CD14-positive monocyte (primary cell): ENCODE data around the gene STX18. TPM values are rescaled to one million over a fixed set of nuclear protein-coding genes. Genes with fewer than 3 reads are reported as not detected.

Experiments
- DNase-seq, 3 donors: peaks; one replicate each; pipeline ENCODE4 v3.0.0-alpha.2; 2011 to 2022
- H2AFZ ChIP-seq: 2 replicates; pipeline ENCODE4 v1.6.0; 2012; ENCODE audit warnings: mild to moderate bottlenecking, low read depth, low read length, inconsistent platforms; ENCODE audit not compliant: insufficient read depth, poor library complexity, severe bottlenecking
- H3K27ac ChIP-seq, 2 donors: 1 replicate in 1 of 2; 2 replicates in 1 of 2; pipeline ENCODE4 v1.5.1; 2012 to 2013; ENCODE audit warnings: low read length in 2 of 2, control low read depth in 1 of 2, inconsistent platforms in 1 of 2, low read depth in 1 of 2, mild to moderate bottlenecking in 1 of 2
- H3K27me3 ChIP-seq, 2 donors: one replicate each; pipeline versions ENCODE4 v1.6.0 to v1.6.1; 2011 to 2013; ENCODE audit warnings: low read length in 2 of 2; ENCODE audit not compliant: control insufficient read depth in 2 of 2, insufficient read depth in 2 of 2
- H3K36me3 ChIP-seq, 2 donors: replicated peaks in 1 of 2; 1 replicate in 1 of 2; 2 replicates in 1 of 2; pipeline versions ENCODE4 v1.5.1 to v1.6.1; 2012 to 2013; ENCODE audit warnings: low read length in 2 of 2, control low read depth in 1 of 2, inconsistent platforms in 1 of 2, mild to moderate bottlenecking in 1 of 2; ENCODE audit not compliant: insufficient read depth in 2 of 2, control insufficient read depth in 1 of 2
- H3K4me1 ChIP-seq, 2 donors: 1 replicate in 1 of 2; 2 replicates in 1 of 2; pipeline versions ENCODE4 v1.5.1 to v1.6.1; 2012 to 2013; ENCODE audit warnings: low read length in 2 of 2, control low read depth in 1 of 2, inconsistent platforms in 1 of 2, mild to moderate bottlenecking in 1 of 2, moderate library complexity in 1 of 2; ENCODE audit not compliant: insufficient read depth in 2 of 2, control insufficient read depth in 1 of 2
- H3K4me2 ChIP-seq: replicated peaks from 2 replicates; pipeline ENCODE3; 2012; ENCODE audit warnings: low read length, moderate library complexity, mild to moderate bottlenecking; ENCODE audit not compliant: poor library complexity, severe bottlenecking; ENCODE audit errors: extremely low read depth
- H3K4me3 ChIP-seq, 3 experiments: fragments of 200-600 bp in 1 of 3; sonication (generic) in 1 of 3; replicated peaks in 1 of 3; 1 replicate in 2 of 3; 2 replicates in 1 of 3; pipeline ENCODE4 v1.5.1; 2011 to 2013; ENCODE audit warnings: low read length in 3 of 3, mild to moderate bottlenecking in 3 of 3, control low read depth in 2 of 3, low read depth in 2 of 3, inconsistent platforms in 1 of 3, moderate library complexity in 1 of 3
- H3K79me2 ChIP-seq: 2 replicates; pipeline ENCODE4 v1.6.0; 2012; ENCODE audit warnings: mild to moderate bottlenecking, control low read depth, inconsistent platforms, low read length, moderate library complexity; ENCODE audit not compliant: insufficient read depth
- H3K9ac ChIP-seq: 2 replicates; pipeline ENCODE4 v1.6.0; 2017; ENCODE audit warnings: low read length, mild to moderate bottlenecking; ENCODE audit not compliant: insufficient read depth, poor library complexity, severe bottlenecking
- H3K9me3 ChIP-seq, 2 donors: replicated peaks in 1 of 2; 1 replicate in 1 of 2; 2 replicates in 1 of 2; pipeline versions ENCODE4 v1.5.1 to v1.6.1; 2012 to 2013; ENCODE audit warnings: low read length in 2 of 2, control low read depth in 1 of 2; ENCODE audit not compliant: control insufficient read depth in 1 of 2, insufficient read depth in 1 of 2
- H4K20me1 ChIP-seq: 2 replicates; pipeline ENCODE4 v1.6.0; 2012; ENCODE audit warnings: mild to moderate bottlenecking, low read length, control low read depth, moderate library complexity; ENCODE audit not compliant: insufficient read depth
- H3K27ac Mint-ChIP-seq, 7 donors: one replicate each; pipeline ENCODE4 v1.8.0; 2020; ENCODE audit warnings: mild to moderate bottlenecking in 7 of 7, mixed read lengths in 7 of 7, moderate library complexity in 6 of 7, inconsistent platforms in 2 of 7
- H3K27me3 Mint-ChIP-seq, 3 donors: one replicate each; pipeline ENCODE4 v1.8.0; 2021 to 2022; ENCODE audit warnings: low read depth in 3 of 3, mild to moderate bottlenecking in 3 of 3, mixed read lengths in 3 of 3, moderate library complexity in 3 of 3, inconsistent platforms in 1 of 3
- H3K36me3 Mint-ChIP-seq, 2 donors: one replicate each; pipeline ENCODE4 v1.8.0; 2020; ENCODE audit warnings: mixed read lengths in 2 of 2, inconsistent platforms in 1 of 2, mild to moderate bottlenecking in 1 of 2
- H3K4me1 Mint-ChIP-seq: one replicate; pipeline ENCODE4 v1.8.0; 2020; ENCODE audit warnings: mild to moderate bottlenecking, mixed read lengths
- H3K4me3 Mint-ChIP-seq, 2 donors: one replicate each; pipeline ENCODE4 v1.8.0; 2020; ENCODE audit warnings: mild to moderate bottlenecking in 2 of 2, mixed read lengths in 2 of 2, moderate library complexity in 1 of 2
- H3K9me3 Mint-ChIP-seq, 7 donors: one replicate each; pipeline ENCODE4 v1.8.0; 2020 to 2022; ENCODE audit warnings: mixed read lengths in 7 of 7, mild to moderate bottlenecking in 6 of 7, moderate library complexity in 6 of 7, inconsistent platforms in 2 of 7
- WGBS: methylation state at CpG from one replicate; pipeline ENCODE4 v1.1.5; 2013; ENCODE audit warnings: missing lambda C conversion rate; ENCODE audit not compliant: insufficient coverage; 5-methylcytosine and 5-hydroxymethylcytosine counted together
- intact Hi-C, 2 donors: fragments of 100-400 bp; cut with micrococcal nuclease; formaldehyde crosslinking; loops; one replicate each; pipeline versions ENCODE4 v1.15.0 to v1.15.1; 2023
- polyA plus RNA-seq, 3 donors: library from polyadenylated mRNA; depleted of rRNA in 1 of 3; unstranded in 2 of 3; stranded (reverse) in 1 of 3; fragments of 300-500 nt in 2 of 3; fragments of >200 nt in 1 of 3; fragmentation: Illumina TruSeq in 2 of 3; gene quantifications; 1 replicate in 2 of 3; 2 replicates in 1 of 3; pipeline ENCODE4 v1.2.3, GENCODE V29; 2012 to 2021
- TF ChIP-seq, protein P1 (sequence below): fragments of 200-600 bp; IDR thresholded peaks from one replicate; pipeline ENCODE4 v1.8.0; 2022; ENCODE audit warnings: antibody characterized with exemption, mild to moderate bottlenecking

STX18 gene
- polyA plus RNA-seq, 3 donors = 19.0 to 24.1 (median 19.6) TPM

DNA sequence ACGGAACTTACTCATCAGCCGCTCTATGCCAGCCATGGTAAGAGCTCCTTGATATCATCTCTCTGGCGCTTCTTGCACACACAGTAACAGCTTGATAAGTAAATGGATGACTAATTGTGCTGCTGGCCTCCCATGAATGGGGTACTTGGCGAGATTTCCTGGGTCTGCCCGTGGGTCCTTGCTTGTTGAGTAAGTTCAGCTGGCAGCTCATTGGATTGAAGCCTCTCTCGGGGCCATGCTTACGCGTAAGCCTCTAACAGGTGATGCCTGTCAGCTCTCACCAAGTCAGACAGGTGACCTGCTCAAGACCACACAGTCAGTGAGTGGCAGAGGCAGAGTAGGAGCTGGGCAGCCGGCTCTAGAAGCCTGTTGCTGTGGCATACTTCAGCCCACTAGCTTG, 147.2 kb downstream of the STX18 start:
- 80% methylated on average over 8 of the region's 9 CpGs for WGBS
- H3K9me3 ChIP-seq = no peaks in the 10 kb centered on the region
- peaks cover 0 to 15% of the 10 kb centered on the region in 2 donors for H3K27me3 ChIP-seq
- no peaks in the 10 kb centered on the region for H3K4me1 ChIP-seq
- H3K79me2 ChIP-seq = no peaks in the 10 kb centered on the region
- Mint-ChIP-seq H3K27me3 (peaks cover 29 to 54% (median 36%) of the 10 kb centered on the region in 3 donors), H3K9me3 (peaks cover 0 to 8% (median 0%) of the 10 kb centered on the region in 7 donors), H3K4me3 (no peak overlapping the region), H3K27ac (peak overlapping the region in 1 of 7 donors; percentile 3), H3K36me3 (no peaks in the 10 kb centered on the region), H3K4me1 (no peaks in the 10 kb centered on the region)
- no peak overlapping the region for H2AFZ ChIP-seq
- intact Hi-C loops = no loop called here
- H3K4me2 ChIP-seq = no peak overlapping the region
- H3K9ac ChIP-seq = no peak overlapping the region
- no peak overlapping the region for H3K27ac ChIP-seq
- H3K36me3 ChIP-seq = no peaks in the 10 kb centered on the region
- no peak overlapping the region for H3K4me3 ChIP-seq
- no peaks in the 10 kb centered on the region for H4K20me1 ChIP-seq
- DNase-seq = no peak
- TF ChIP-seq, protein P1, sequence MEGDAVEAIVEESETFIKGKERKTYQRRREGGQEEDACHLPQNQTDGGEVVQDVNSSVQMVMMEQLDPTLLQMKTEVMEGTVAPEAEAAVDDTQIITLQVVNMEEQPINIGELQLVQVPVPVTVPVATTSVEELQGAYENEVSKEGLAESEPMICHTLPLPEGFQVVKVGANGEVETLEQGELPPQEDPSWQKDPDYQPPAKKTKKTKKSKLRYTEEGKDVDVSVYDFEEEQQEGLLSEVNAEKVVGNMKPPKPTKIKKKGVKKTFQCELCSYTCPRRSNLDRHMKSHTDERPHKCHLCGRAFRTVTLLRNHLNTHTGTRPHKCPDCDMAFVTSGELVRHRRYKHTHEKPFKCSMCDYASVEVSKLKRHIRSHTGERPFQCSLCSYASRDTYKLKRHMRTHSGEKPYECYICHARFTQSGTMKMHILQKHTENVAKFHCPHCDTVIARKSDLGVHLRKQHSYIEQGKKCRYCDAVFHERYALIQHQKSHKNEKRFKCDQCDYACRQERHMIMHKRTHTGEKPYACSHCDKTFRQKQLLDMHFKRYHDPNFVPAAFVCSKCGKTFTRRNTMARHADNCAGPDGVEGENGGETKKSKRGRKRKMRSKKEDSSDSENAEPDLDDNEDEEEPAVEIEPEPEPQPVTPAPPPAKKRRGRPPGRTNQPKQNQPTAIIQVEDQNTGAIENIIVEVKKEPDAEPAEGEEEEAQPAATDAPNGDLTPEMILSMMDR = no peak

DNA sequence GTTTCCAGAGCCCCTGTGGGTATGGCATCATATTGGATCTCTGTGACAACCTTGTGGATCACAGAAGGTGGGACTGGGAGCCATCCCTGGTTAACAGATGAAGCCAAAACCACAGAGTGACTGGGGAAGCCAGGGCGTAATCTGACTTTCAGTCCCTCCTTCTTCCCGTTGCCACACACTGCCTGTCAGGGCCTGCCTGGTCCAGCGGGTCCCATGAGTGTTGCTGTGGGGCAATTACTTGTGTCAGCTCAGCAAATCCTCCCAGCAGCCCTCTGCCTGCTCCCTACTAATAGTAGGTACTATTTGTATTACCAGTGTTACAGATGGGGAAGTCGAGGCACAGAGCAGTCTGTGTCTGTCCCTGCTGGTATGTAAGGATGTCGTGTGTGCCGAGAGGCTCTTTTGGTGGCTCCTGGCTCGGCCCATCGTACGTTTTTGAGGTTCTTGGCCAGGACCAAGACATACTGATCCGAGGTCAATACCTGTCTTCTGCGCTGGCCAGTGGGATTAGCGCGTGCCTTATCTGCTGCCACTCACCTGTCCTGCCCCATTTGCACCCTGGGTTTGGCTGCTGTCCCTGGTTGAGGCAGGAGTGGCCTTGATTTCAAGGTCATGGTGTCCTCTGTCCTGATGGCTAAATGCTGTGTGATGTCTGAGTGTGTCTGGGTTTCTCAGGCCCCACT, 149.2 kb downstream of the STX18 start:
- Histone ChIP-seq H3K9ac (no peak overlapping the region), H3K4me1 (no peaks in the 10 kb centered on the region), H3K27me3 (peaks cover 5 to 35% of the 10 kb centered on the region in 2 donors), H3K36me3 (no peaks in the 10 kb centered on the region), H3K9me3 (no peaks in the 10 kb centered on the region), H3K4me3 (no peak overlapping the region), H3K27ac (no peak overlapping the region), H4K20me1 (no peaks in the 10 kb centered on the region), H2AFZ (no peak overlapping the region), H3K79me2 (no peaks in the 10 kb centered on the region), H3K4me2 (no peak overlapping the region)
- H3K9me3 Mint-ChIP-seq = peaks cover 0 to 7% (median 0%) of the 10 kb centered on the region in 7 donors
- no peaks in the 10 kb centered on the region for H3K36me3 Mint-ChIP-seq
- H3K4me3 Mint-ChIP-seq = no peak overlapping the region
- peaks cover 38 to 62% (median 50%) of the 10 kb centered on the region in 3 donors for H3K27me3 Mint-ChIP-seq
- DNase-seq = no peak
- TF ChIP-seq, protein P1 = no peak
- H3K4me1 Mint-ChIP-seq = peaks cover 4% of the 10 kb centered on the region
- intact Hi-C loops = no loop called here
- 89% methylated on average over 10 of the region's 13 CpGs for WGBS
- no peak overlapping the region for H3K27ac Mint-ChIP-seq
